SIG-M5 treated with dmso at 0.1 percent for 504 hours (cell line): Measurements from ENCODE around the gene PAPOLA.
"Not testable (repeated sequence)": the region's sequence is repeated elsewhere in the genome, so short reads cannot be mapped to it uniquely, and the experiment has no call there.

Experiments
- DNase-seq: peaks from one replicate; lab custom pipeline; 2025; ENCODE audit not compliant: unreplicated experiment; lab: John Stamatoyannopoulos, UW

The PAPOLA gene

GRCh38 chr14:96501740-96502620, at the start of gene PAPOLA:
TSS of gene PAPOLA (plus strand) at chr14:96502382. CDS start at chr14:96502593, 211 bp downstream.
- DNase-seq: peak; percentile 92

- no peak for DNase-seq
Observed at GRCh38 chr14:96452684-96453083, 49.5 kb upstream of the PAPOLA start.

- DNase-seq: no peak
Observed at GRCh38 chr14:96455588-96455987, 46.6 kb upstream of the PAPOLA start.

- DNase-seq: no peak
Observed at GRCh38 chr14:96459851-96460250, 42.3 kb upstream of the PAPOLA start.

- peak; percentile 37 for DNase-seq
Observed at GRCh38 chr14:96461950-96462798, 40.0 kb upstream of the PAPOLA start.

- DNase-seq: no peak
Observed at GRCh38 chr14:96464136-96464535, 38.0 kb upstream of the PAPOLA start.

GRCh38 chr14:96466918-96467317, 35.3 kb upstream of the PAPOLA start:
- DNase-seq: no peak

- DNase-seq: no peak
Observed at GRCh38 chr14:96470331-96470730, 31.9 kb upstream of the PAPOLA start.

- DNase-seq: not testable (repeated sequence)
Observed at GRCh38 chr14:96470967-96471366, 31.2 kb upstream of the PAPOLA start.

GRCh38 chr14:96478119-96478518, 24.1 kb upstream of the PAPOLA start:
- DNase-seq: no peak

GRCh38 chr14:96479435-96480146, 22.6 kb upstream of the PAPOLA start:
- DNase-seq: no peak

GRCh38 chr14:96481731-96482314, 20.4 kb upstream of the PAPOLA start:
- DNase-seq: no peak

- no peak for DNase-seq
Observed at GRCh38 chr14:96482986-96483385, 19.2 kb upstream of the PAPOLA start.

GRCh38 chr14:96484399-96484798, 17.8 kb upstream of the PAPOLA start:
- no peak for DNase-seq

- DNase-seq: no peak
Observed at GRCh38 chr14:96486705-96487104, 15.5 kb upstream of the PAPOLA start.

GRCh38 chr14:96489327-96489726, 12.9 kb upstream of the PAPOLA start:
- no peak for DNase-seq

GRCh38 chr14:96493178-96493577, 9.0 kb upstream of the PAPOLA start:
- DNase-seq: no peak

- no peak for DNase-seq
Observed at GRCh38 chr14:96494331-96494730, 7.9 kb upstream of the PAPOLA start.

- no peak for DNase-seq
Observed at GRCh38 chr14:96497087-96497486, 5.1 kb upstream of the PAPOLA start.

- no peak for DNase-seq
Observed at GRCh38 chr14:96497586-96497985, 4.6 kb upstream of the PAPOLA start.

GRCh38 chr14:96501217-96501739, 904 bp upstream of the PAPOLA start:
- DNase-seq: no peak
